Osteoblast (primary cell): ENCODE data around the gene ARMC10. TPM values are rescaled to one million over a fixed set of nuclear protein-coding genes. Genes with fewer than 3 reads are reported as not detected.
"Not testable (repeated sequence)": the region's sequence is repeated elsewhere in the genome, so short reads cannot be mapped to it uniquely, and the experiment has no call there.

ENCODE experiments used
- DNase-seq: peaks from one replicate; pipeline ENCODE4 v3.0.0; 2011; ENCODE audit warnings: low spot score, mixed read lengths; ENCODE audit not compliant: insufficient read length; ENCODE audit errors: missing footprints
- H2AFZ ChIP-seq: 2 replicates; pipeline ENCODE4 v1.6.0; 2011; ENCODE audit warnings: mild to moderate bottlenecking, low read length
- H3K27ac ChIP-seq: 2 replicates; pipeline ENCODE4 v1.5.1; 2011; ENCODE audit warnings: mild to moderate bottlenecking, low read depth, low read length, moderate library complexity
- H3K27me3 ChIP-seq: 2 replicates; pipeline ENCODE4 v1.6.0; 2012; ENCODE audit warnings: mild to moderate bottlenecking, control low read depth, inconsistent platforms, low read length, moderate library complexity; ENCODE audit not compliant: insufficient read depth
- H3K36me3 ChIP-seq: 2 replicates; pipeline ENCODE4 v1.5.1; 2011; ENCODE audit warnings: mild to moderate bottlenecking, low read length, control low read depth, moderate library complexity; ENCODE audit not compliant: insufficient read depth
- H3K4me1 ChIP-seq: 2 replicates; pipeline ENCODE4 v1.5.1; 2011; ENCODE audit warnings: mild to moderate bottlenecking, low read length, control low read depth, moderate library complexity; ENCODE audit not compliant: insufficient read depth
- H3K4me2 ChIP-seq: 2 replicates; pipeline ENCODE4 v1.6.0; 2011; ENCODE audit warnings: mild to moderate bottlenecking, low read length; ENCODE audit not compliant: insufficient read depth
- H3K4me3 ChIP-seq: fragments of 200-600 bp; sonication (generic); 3 replicates; pipeline ENCODE4 v1.5.1; 2012; ENCODE audit warnings: mild to moderate bottlenecking, low read length, inconsistent platforms; ENCODE audit not compliant: insufficient read depth
- H3K79me2 ChIP-seq: 2 replicates; pipeline ENCODE4 v1.6.0; 2012; ENCODE audit warnings: mild to moderate bottlenecking, low read length, control low read depth, inconsistent platforms; ENCODE audit not compliant: insufficient read depth
- H3K9me3 ChIP-seq: 2 replicates; pipeline ENCODE4 v1.5.1; 2011; ENCODE audit warnings: low read depth, low read length, control low read depth
- H4K20me1 ChIP-seq: 2 replicates; pipeline ENCODE4 v1.6.0; 2012; ENCODE audit warnings: mild to moderate bottlenecking, low read length, control low read depth; ENCODE audit not compliant: insufficient read depth
- CTCF ChIP-seq: IDR thresholded peaks from 2 replicates; pipeline ENCODE4 v1.5.1; 2011; ENCODE audit warnings: mild to moderate bottlenecking, low read depth, low read length, moderate library complexity; ENCODE audit errors: extremely low read depth
- total RNA-seq: library from RNA; depleted of rRNA; stranded (reverse); fragments of >200 nt; gene quantifications from 2 replicates; pipeline ENCODE4 v1.2.3, GENCODE V29; 2012

The ARMC10 gene
- total RNA-seq, 1 donor = 34.4 TPM

GRCh38 chr7:103080923-103081322, 6.0 kb downstream of the ARMC10 start:
- no peak for TF ChIP-seq CTCF
- no peak overlapping the region for H3K4me2 ChIP-seq
- no peak overlapping the region for H2AFZ ChIP-seq
- H3K4me1 ChIP-seq = peaks cover 5% of the 10 kb centered on the region
- no peak overlapping the region for H3K4me3 ChIP-seq
- DNase-seq = no peak
- H3K27ac ChIP-seq = no peak overlapping the region
- H3K27me3 ChIP-seq = no peaks in the 10 kb centered on the region
- H3K36me3 ChIP-seq = peaks cover 24% of the 10 kb centered on the region
- H4K20me1 ChIP-seq = peaks cover 8% of the 10 kb centered on the region
- H3K9me3 ChIP-seq = no peaks in the 10 kb centered on the region
- H3K79me2 ChIP-seq = peaks cover 64% of the 10 kb centered on the region

GRCh38 chr7:103082497-103082896, 7.6 kb downstream of the ARMC10 start:
- Histone ChIP-seq H3K4me1 (no peaks in the 10 kb centered on the region), H2AFZ (no peak overlapping the region), H3K4me2 (no peak overlapping the region), H3K79me2 (peaks cover 48% of the 10 kb centered on the region), H3K36me3 (peaks cover 35% of the 10 kb centered on the region), H3K9me3 (no peaks in the 10 kb centered on the region), H4K20me1 (peaks cover under 1% of the 10 kb centered on the region), H3K27ac (no peak overlapping the region), H3K4me3 (no peak overlapping the region), H3K27me3 (no peaks in the 10 kb centered on the region)
- no peak for DNase-seq
- TF ChIP-seq CTCF = no peak

GRCh38 chr7:103083210-103083609, 8.3 kb downstream of the ARMC10 start:
- H3K27ac ChIP-seq = no peak overlapping the region
- no peak overlapping the region for H3K4me3 ChIP-seq
- no peak for TF ChIP-seq CTCF
- H4K20me1 ChIP-seq = no peaks in the 10 kb centered on the region
- H3K79me2 ChIP-seq = peaks cover 41% of the 10 kb centered on the region
- no peak overlapping the region for H3K4me2 ChIP-seq
- no peaks in the 10 kb centered on the region for H3K27me3 ChIP-seq
- no peaks in the 10 kb centered on the region for H3K4me1 ChIP-seq
- H2AFZ ChIP-seq = no peak overlapping the region
- peaks cover 41% of the 10 kb centered on the region for H3K36me3 ChIP-seq
- H3K9me3 ChIP-seq = no peaks in the 10 kb centered on the region
- DNase-seq = no peak

GRCh38 chr7:103092321-103092720, 17.4 kb downstream of the ARMC10 start:
- not testable (repeated sequence) for H3K9me3 ChIP-seq, H3K4me3 ChIP-seq, H3K27me3 ChIP-seq, H4K20me1 ChIP-seq, H3K4me2 ChIP-seq, DNase-seq, H2AFZ ChIP-seq, H3K4me1 ChIP-seq, H3K27ac ChIP-seq, H3K79me2 ChIP-seq
- H3K36me3 ChIP-seq = peaks cover 20% of the 10 kb centered on the region
